ENCODE measurements around the gene TSPEAR. TPM values are rescaled to one million over a fixed set of nuclear protein-coding genes. Genes with fewer than 3 reads are reported as not detected.

TSPEAR gene
- total RNA-seq, 1 experiment from 2014 or later, result not detected

DNA sequence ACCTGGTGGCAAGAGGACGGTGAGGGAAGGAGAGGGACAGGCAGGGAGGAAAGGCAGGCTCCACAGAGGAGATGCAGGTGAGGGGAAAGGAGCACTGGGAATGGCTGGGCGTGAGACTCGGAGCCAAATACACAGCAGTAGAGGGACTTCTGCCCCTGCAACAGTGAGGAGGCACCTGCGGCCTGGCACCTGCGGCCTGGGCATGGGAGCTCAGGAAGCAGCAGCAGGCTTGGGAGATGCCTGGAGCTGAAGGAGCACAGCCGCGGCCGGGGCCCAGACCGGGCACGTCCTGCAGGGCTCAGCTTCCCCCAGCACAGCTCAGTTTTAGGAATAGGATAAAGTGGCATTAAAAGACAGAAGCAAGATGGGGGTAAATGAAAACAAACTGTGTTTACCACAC lies 20.9 kb upstream of the TSPEAR start:
- POLR2A ChIA-PET, result no interaction called here
- BruUV-seq (replicated peaks), result no TSS peak

DNA sequence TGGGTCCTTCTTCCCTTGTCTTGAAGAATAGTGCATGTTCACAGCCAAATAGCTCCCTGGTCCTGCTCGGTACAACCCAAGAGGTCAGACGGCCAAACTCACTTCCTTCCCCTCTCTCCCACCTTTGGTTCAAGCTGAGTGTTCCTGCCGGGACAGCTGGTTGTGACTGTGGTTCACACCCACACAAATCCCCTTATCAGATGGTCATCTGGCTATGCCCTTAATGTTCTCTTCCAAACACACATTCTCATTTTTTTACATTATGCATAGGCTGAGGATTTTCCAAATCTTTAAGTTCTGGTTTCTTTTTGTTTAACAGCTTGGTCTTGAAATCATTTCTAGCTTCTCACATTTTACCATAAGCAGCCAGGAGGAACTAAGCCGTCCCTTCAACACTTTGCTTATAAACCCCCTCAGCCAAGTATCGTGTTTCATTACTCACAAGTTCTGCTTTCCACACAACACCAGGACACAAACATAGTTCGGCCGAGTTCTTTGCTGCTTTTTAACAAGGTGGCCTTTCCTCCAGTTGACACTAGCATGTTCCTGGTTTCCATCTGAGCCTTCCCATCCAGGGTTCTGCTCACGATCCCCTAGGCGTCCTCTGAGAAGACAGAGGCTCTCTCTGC lies 19.7 kb upstream of the TSPEAR start:
- no peaks in the 10 kb centered on the region for H3K27me3 ChIP-seq (ENCODE audit: control insufficient read depth, insufficient read depth, low read length)
- no peaks in the 10 kb centered on the region for H3K9me3 ChIP-seq (ENCODE audit: control insufficient read depth, insufficient read depth, low read depth, low read length)
- ChIA-PET CTCF (no interaction called here), POLR2A (no interaction called here)
- H3K27ac ChIP-seq (ENCODE audit: low read length), result no peak overlapping the region
- ATAC-seq, result no peak
- in situ Hi-C loops (cut with HindIII; ENCODE audit: low pct_unique_long_range_greater_than_20kb, low sequenced_read_pairs), result no loop called here
- no peak overlapping the region for H3K4me3 ChIP-seq (ENCODE audit: low read depth in 2 of 2, low read length in 2 of 2)
- no peak for DNase-seq (ENCODE audit: low read depth, low spot score)
- H3K4me1 ChIP-seq (ENCODE audit: control insufficient read depth, insufficient read depth, low read length), result no peaks in the 10 kb centered on the region
- no peaks in the 10 kb centered on the region for H3K36me3 ChIP-seq (ENCODE audit: control insufficient read depth, insufficient read depth, low read length)
- TF ChIP-seq, protein P1, sequence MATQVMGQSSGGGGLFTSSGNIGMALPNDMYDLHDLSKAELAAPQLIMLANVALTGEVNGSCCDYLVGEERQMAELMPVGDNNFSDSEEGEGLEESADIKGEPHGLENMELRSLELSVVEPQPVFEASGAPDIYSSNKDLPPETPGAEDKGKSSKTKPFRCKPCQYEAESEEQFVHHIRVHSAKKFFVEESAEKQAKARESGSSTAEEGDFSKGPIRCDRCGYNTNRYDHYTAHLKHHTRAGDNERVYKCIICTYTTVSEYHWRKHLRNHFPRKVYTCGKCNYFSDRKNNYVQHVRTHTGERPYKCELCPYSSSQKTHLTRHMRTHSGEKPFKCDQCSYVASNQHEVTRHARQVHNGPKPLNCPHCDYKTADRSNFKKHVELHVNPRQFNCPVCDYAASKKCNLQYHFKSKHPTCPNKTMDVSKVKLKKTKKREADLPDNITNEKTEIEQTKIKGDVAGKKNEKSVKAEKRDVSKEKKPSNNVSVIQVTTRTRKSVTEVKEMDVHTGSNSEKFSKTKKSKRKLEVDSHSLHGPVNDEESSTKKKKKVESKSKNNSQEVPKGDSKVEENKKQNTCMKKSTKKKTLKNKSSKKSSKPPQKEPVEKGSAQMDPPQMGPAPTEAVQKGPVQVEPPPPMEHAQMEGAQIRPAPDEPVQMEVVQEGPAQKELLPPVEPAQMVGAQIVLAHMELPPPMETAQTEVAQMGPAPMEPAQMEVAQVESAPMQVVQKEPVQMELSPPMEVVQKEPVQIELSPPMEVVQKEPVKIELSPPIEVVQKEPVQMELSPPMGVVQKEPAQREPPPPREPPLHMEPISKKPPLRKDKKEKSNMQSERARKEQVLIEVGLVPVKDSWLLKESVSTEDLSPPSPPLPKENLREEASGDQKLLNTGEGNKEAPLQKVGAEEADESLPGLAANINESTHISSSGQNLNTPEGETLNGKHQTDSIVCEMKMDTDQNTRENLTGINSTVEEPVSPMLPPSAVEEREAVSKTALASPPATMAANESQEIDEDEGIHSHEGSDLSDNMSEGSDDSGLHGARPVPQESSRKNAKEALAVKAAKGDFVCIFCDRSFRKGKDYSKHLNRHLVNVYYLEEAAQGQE (IDR thresholded peaks at IDR 0.05; ENCODE audit: insufficient read depth in 1 of 2, low read depth in 2 of 2, low read length in 1 of 2), result no peak
- no peak for TF ChIP-seq SIN3A (IDR thresholded peaks at IDR 0.05; ENCODE audit: borderline replicate concordance, insufficient read depth, low read depth, low read length)
- TF ChIP-seq POLR2AphosphoS5 (IDR thresholded peaks at IDR 0.05; ENCODE audit: low read depth, low read length), result no peak
- TF ChIP-seq, protein P2, sequence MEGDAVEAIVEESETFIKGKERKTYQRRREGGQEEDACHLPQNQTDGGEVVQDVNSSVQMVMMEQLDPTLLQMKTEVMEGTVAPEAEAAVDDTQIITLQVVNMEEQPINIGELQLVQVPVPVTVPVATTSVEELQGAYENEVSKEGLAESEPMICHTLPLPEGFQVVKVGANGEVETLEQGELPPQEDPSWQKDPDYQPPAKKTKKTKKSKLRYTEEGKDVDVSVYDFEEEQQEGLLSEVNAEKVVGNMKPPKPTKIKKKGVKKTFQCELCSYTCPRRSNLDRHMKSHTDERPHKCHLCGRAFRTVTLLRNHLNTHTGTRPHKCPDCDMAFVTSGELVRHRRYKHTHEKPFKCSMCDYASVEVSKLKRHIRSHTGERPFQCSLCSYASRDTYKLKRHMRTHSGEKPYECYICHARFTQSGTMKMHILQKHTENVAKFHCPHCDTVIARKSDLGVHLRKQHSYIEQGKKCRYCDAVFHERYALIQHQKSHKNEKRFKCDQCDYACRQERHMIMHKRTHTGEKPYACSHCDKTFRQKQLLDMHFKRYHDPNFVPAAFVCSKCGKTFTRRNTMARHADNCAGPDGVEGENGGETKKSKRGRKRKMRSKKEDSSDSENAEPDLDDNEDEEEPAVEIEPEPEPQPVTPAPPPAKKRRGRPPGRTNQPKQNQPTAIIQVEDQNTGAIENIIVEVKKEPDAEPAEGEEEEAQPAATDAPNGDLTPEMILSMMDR (IDR thresholded peaks at IDR 0.05), result no peak
- TF ChIP-seq TCF7L2 (IDR thresholded peaks at IDR 0.05; ENCODE audit: low read depth, low read length), result no peak
- no TSS peak for BruUV-seq (replicated peaks)
- intact Hi-C loops (cut with micrococcal nuclease; ENCODE audit: unreplicated experiment), result no loop called here

More for the DNA sequence above, 20.9 kb upstream of the TSPEAR start:
- Histone ChIP-seq H3K27me3 (ENCODE audit: control insufficient read depth, insufficient read depth, low read length) (no peaks in the 10 kb centered on the region), H3K4me3 (ENCODE audit: low read depth in 2 of 2, low read length in 2 of 2) (no peak overlapping the region), H3K36me3 (ENCODE audit: control insufficient read depth, insufficient read depth, low read length) (no peaks in the 10 kb centered on the region), H3K9me3 (ENCODE audit: control insufficient read depth, insufficient read depth, low read depth, low read length) (no peaks in the 10 kb centered on the region), H3K4me1 (ENCODE audit: control insufficient read depth, insufficient read depth, low read length) (no peaks in the 10 kb centered on the region), H3K27ac (ENCODE audit: low read length) (no peak overlapping the region)
- intact Hi-C loops (cut with micrococcal nuclease; ENCODE audit: unreplicated experiment) (no loop called here), in situ Hi-C loops (cut with HindIII; ENCODE audit: low pct_unique_long_range_greater_than_20kb, low sequenced_read_pairs) (no loop called here)
- CTCF ChIA-PET, result no interaction called here
- TF ChIP-seq, protein P1 (IDR thresholded peaks at IDR 0.05; ENCODE audit: insufficient read depth in 1 of 2, low read depth in 2 of 2, low read length in 1 of 2), result no peak
- TF ChIP-seq SIN3A (IDR thresholded peaks at IDR 0.05; ENCODE audit: borderline replicate concordance, insufficient read depth, low read depth, low read length) (no peak), POLR2AphosphoS5 (IDR thresholded peaks at IDR 0.05; ENCODE audit: low read depth, low read length) (no peak), TCF7L2 (IDR thresholded peaks at IDR 0.05; ENCODE audit: low read depth, low read length) (no peak)
- TF ChIP-seq, protein P2 (IDR thresholded peaks at IDR 0.05), result no peak
- DNase-seq (ENCODE audit: low read depth, low spot score) (no peak), ATAC-seq (no peak)
